HepG2 (cell line): ENCODE data around the gene MUC22. TPM values are rescaled to one million over a fixed set of nuclear protein-coding genes. Genes with fewer than 3 reads are reported as not detected.

Experiments
- AHDC1 ChIP-seq: sonication (generic); formaldehyde crosslinking; IDR thresholded peaks from 2 replicates; pipeline ENCODE4 v1.5.1; 2020; ENCODE audit warnings: mild to moderate bottlenecking, missing genetic modification reagents, borderline replicate concordance
- ATAD3A ChIP-seq: sonication (generic); formaldehyde crosslinking; IDR thresholded peaks from 2 replicates; pipeline ENCODE4 v1.4.0; 2020; ENCODE audit warnings: missing genetic modification reagents
- CREM ChIP-seq, 2 experiments: sonication (generic) in 1 of 2; formaldehyde crosslinking in 1 of 2; IDR thresholded peaks; 2 replicates each; pipeline versions ENCODE4 v1.4.0 to v1.6.1; 2016 to 2020; ENCODE audit warnings: antibody characterized with exemption in 1 of 2, mild to moderate bottlenecking in 1 of 2, missing genetic modification reagents in 1 of 2
- DNMT3B ChIP-seq: conservative IDR thresholded peaks from 2 replicates; pipeline ENCODE4 v1.6.1; 2016; ENCODE audit warnings: missing biosample characterization, control low read depth
- EHMT2 ChIP-seq: fragments of 200-600 bp; sonication (generic); IDR thresholded peaks from 2 replicates; pipeline ENCODE4 v1.7.0; 2017; ENCODE audit warnings: antibody characterized with exemption, low read depth, low read length, borderline replicate concordance
- EZH2 ChIP-seq: conservative IDR thresholded peaks from 2 replicates; pipeline ENCODE4 v1.6.1; 2012; ENCODE audit warnings: mild to moderate bottlenecking, low read depth, low read length, moderate library complexity
- FOXA1 ChIP-seq, 2 experiments: fragments of 450-650 bp in 1 of 2; sonication (generic) in 1 of 2; formaldehyde crosslinking in 1 of 2; IDR thresholded peaks; 2 replicates each; pipeline versions ENCODE4 v1.4.0 to v1.6.1; 2016 to 2020; ENCODE audit warnings: missing genetic modification reagents in 1 of 2
- FOXK2 ChIP-seq: fragments of 450-650 bp; IDR thresholded peaks from 2 replicates; pipeline ENCODE4 v1.6.1; 2016
- HNF4G ChIP-seq, 2 experiments: sonication (generic) in 1 of 2; formaldehyde crosslinking in 1 of 2; IDR thresholded peaks; 2 replicates each; pipeline versions ENCODE4 v1.4.0 to v1.6.1; 2011 to 2020; ENCODE audit warnings: borderline replicate concordance in 2 of 2, low read depth in 2 of 2, mild to moderate bottlenecking in 2 of 2, low read length in 1 of 2, missing genetic modification reagents in 1 of 2, moderate library complexity in 1 of 2
- IRF9 ChIP-seq: sonication (generic); formaldehyde crosslinking; IDR thresholded peaks from 2 replicates; pipeline ENCODE4 v1.8.0; 2022; ENCODE audit warnings: missing genetic modification reagents, mild to moderate bottlenecking, borderline replicate concordance
- KAT8 ChIP-seq: IDR thresholded peaks from 2 replicates; pipeline ENCODE4 v1.6.1; 2016; ENCODE audit warnings: missing genetic modification reagents, missing compliant biosample characterization
- PATZ1 ChIP-seq: sonication (generic); formaldehyde crosslinking; IDR thresholded peaks from 2 replicates; pipeline ENCODE4 v1.4.0; 2020; ENCODE audit warnings: missing genetic modification reagents
- PHF5A ChIP-seq: IDR thresholded peaks from one replicate; pipeline ENCODE4 v1.6.1; 2018; ENCODE audit warnings: low read depth, missing genetic modification reagents; ENCODE audit not compliant: unreplicated experiment
- RBM22 ChIP-seq: fragments of 200-400 bp; formaldehyde crosslinking; optimal IDR thresholded peaks from 2 replicates; pipeline ENCODE3; 2017; ENCODE audit warnings: mild to moderate bottlenecking, low read length, moderate library complexity
- SP140L ChIP-seq: sonication (generic); formaldehyde crosslinking; IDR thresholded peaks from 2 replicates; pipeline ENCODE4 v1.4.0; 2020; ENCODE audit warnings: missing genetic modification reagents, borderline replicate concordance
- ZBTB20 ChIP-seq: sonication (generic); formaldehyde crosslinking; IDR thresholded peaks from 2 replicates; pipeline ENCODE4 v1.8.1; 2023; ENCODE audit warnings: missing genetic modification reagents, low read depth, mild to moderate bottlenecking, borderline replicate concordance
- ZBTB37 ChIP-seq: sonication (generic); formaldehyde crosslinking; IDR thresholded peaks from 2 replicates; pipeline ENCODE4 v1.4.0; 2020; ENCODE audit warnings: mild to moderate bottlenecking, missing genetic modification reagents
- ZNF883 ChIP-seq: sonication (generic); formaldehyde crosslinking; IDR thresholded peaks from 2 replicates; pipeline ENCODE4 v1.5.1; 2020; ENCODE audit warnings: mild to moderate bottlenecking, missing genetic modification reagents; ENCODE audit errors: not compliant biosample characterization
- polyA plus RNA-seq, 8 experiments: library from polyadenylated mRNA; depleted of rRNA in 3 of 8; stranded (reverse) in 7 of 8; unstranded in 1 of 8; fragments of >200 nt; fragmentation: Illumina TruSeq in 4 of 8; extraction: Trizol in 4 of 8; gene quantifications; 2 replicates each; pipeline versions ENCODE4 v1.2.1 to v1.2.3, GENCODE V29; 2011 to 2016; ENCODE audit warnings: low read depth in 4 of 8, missing spikeins in 1 of 8, mixed read lengths in 1 of 8; ENCODE audit not compliant: insufficient read depth in 1 of 8
- total RNA-seq, 5 experiments: library from RNA; depleted of rRNA; stranded (reverse); fragments of >200 nt; fragmentation: Illumina TruSeq; extraction: Trizol; gene quantifications; 2 replicates each; pipeline ENCODE4 v1.2.3, GENCODE V29; 2016; ENCODE audit warnings: low read depth in 1 of 5

Gene MUC22
- total and polyA plus RNA-seq, 2 of the 13 experiments (the other 11 are each of a cell fraction or from before 2014, with no cell fraction given): not detected

DNA sequence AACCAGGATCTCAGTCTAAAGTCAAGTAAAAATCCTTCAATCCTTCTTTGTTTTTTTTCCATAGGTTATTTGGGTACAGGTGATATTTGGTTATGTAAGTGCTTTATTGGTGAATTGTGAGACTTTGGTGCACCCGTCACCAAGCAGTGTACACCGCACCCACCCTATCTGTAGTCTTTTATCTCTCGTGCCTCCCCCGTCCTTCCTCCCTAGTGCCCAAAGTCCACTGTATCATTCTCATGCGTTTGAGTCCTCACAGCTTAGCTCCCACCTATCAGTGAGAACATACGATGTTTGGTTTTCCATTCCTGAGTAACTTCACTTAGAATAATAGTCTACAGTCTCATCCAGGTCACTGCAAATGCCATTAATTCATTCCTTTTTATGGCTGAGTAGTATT, 879 bp downstream of the MUC22 start (continued):
- no peak for TF ChIP-seq ZBTB37 (CRISPR knock-in tag)
- TF ChIP-seq FOXA1 (IDR thresholded peaks at IDR 0.05): no peak
- no peak for TF ChIP-seq FOXA1 (CRISPR knock-in tag; IDR thresholded peaks at IDR 0.05)
- TF ChIP-seq CREM (IDR thresholded peaks at IDR 0.05): no peak
- no peak for TF ChIP-seq CREM (CRISPR knock-in tag; IDR thresholded peaks at IDR 0.05)
- no peak for TF ChIP-seq PHF5A
- no peak for TF ChIP-seq EHMT2
- TF ChIP-seq RBM22: no peak
- TF ChIP-seq ATAD3A: no peak
- TF ChIP-seq IRF9 (CRISPR knock-in tag): no peak
- peak; percentile 51; the same call in 1 of the 2 replicates for TF ChIP-seq HNF4G (IDR thresholded peaks at IDR 0.05; ENCODE audit: borderline replicate concordance, low read depth, low read length)
- no peak for TF ChIP-seq HNF4G (CRISPR knock-in tag; IDR thresholded peaks at IDR 0.05; ENCODE audit: borderline replicate concordance, low read depth)
- no peak for TF ChIP-seq DNMT3B (CRISPR knock-in tag)
- no peak for TF ChIP-seq SP140L
- no peak for TF ChIP-seq EZH2
- peak; percentile 37; the same call in 1 of the 2 replicates for TF ChIP-seq ZBTB20
- no peak for TF ChIP-seq FOXK2
- TF ChIP-seq ZNF883 (CRISPR knock-in tag): no peak
- TF ChIP-seq KAT8 (CRISPR knock-in tag): no peak
- peak; percentile 46; the same call in 1 of the 2 replicates for TF ChIP-seq AHDC1 (CRISPR knock-in tag)
- peak; percentile 73 for TF ChIP-seq PATZ1 (CRISPR knock-in tag)
